Nephron (organoid): ENCODE measurements around the gene ANO4.

Experiments used
- H3K27ac Mint-ChIP-seq, 3 experiments: 2 replicates each; pipeline ENCODE4 v1.8.0; 2020; ENCODE audit warnings: mixed read lengths in 3 of 3, mild to moderate bottlenecking in 2 of 3, moderate library complexity in 1 of 3
- H3K27me3 Mint-ChIP-seq: 2 replicates; pipeline ENCODE4 v1.8.0; 2021; ENCODE audit warnings: low read depth, mild to moderate bottlenecking, moderate library complexity, mixed read lengths
- H3K36me3 Mint-ChIP-seq: 2 replicates; pipeline ENCODE4 v1.8.0; 2020; ENCODE audit warnings: low read depth, mixed read lengths
- H3K4me1 Mint-ChIP-seq: 2 replicates; pipeline ENCODE4 v1.8.0; 2020; ENCODE audit warnings: mixed read lengths
- H3K4me3 Mint-ChIP-seq, 3 experiments: 2 replicates each; pipeline ENCODE4 v1.8.0; 2020; ENCODE audit warnings: mild to moderate bottlenecking in 3 of 3, mixed read lengths in 3 of 3, moderate library complexity in 2 of 3
- H3K9me3 Mint-ChIP-seq: 2 replicates; pipeline ENCODE4 v1.8.0; 2020; ENCODE audit warnings: mixed read lengths
- TF ChIP-seq, protein P1 (sequence below), 3 experiments: fragments of 200-600 bp; sonication (generic); IDR thresholded peaks; one replicate each; pipeline ENCODE4 v1.5.0; 2021; ENCODE audit warnings: antibody characterized with exemption in 3 of 3; ENCODE audit not compliant: unreplicated experiment in 3 of 3

Gene ANO4

DNA sequence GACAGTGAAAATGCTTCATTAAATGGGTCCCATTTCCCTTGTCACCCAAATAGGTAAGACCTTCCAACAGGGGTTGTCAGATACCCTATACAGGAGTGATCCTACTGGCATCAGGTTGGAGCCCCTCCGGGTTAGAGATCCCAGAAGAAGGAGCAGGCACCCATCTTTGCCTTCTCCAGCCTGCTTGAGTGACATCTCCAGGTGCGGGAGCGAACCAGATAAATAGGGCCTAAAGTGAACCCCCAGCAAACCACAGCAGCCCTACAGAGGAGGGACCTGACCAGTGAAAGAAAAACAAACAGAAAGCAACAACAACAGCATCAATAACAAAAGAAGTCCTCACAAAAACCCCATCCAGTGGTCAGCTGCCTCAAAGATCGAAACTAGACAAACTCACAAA is 233.2 kb downstream of the ANO4 start:
- TF ChIP-seq, protein P1, sequence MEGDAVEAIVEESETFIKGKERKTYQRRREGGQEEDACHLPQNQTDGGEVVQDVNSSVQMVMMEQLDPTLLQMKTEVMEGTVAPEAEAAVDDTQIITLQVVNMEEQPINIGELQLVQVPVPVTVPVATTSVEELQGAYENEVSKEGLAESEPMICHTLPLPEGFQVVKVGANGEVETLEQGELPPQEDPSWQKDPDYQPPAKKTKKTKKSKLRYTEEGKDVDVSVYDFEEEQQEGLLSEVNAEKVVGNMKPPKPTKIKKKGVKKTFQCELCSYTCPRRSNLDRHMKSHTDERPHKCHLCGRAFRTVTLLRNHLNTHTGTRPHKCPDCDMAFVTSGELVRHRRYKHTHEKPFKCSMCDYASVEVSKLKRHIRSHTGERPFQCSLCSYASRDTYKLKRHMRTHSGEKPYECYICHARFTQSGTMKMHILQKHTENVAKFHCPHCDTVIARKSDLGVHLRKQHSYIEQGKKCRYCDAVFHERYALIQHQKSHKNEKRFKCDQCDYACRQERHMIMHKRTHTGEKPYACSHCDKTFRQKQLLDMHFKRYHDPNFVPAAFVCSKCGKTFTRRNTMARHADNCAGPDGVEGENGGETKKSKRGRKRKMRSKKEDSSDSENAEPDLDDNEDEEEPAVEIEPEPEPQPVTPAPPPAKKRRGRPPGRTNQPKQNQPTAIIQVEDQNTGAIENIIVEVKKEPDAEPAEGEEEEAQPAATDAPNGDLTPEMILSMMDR (IDR thresholded peaks at IDR 0.05; ENCODE audit: unreplicated experiment in 3 of 3): no peak
- Mint-ChIP-seq H3K27ac (no peak overlapping the region), H3K36me3 (no peaks in the 10 kb centered on the region), H3K4me3 (no peak overlapping the region), H3K27me3 (peaks cover 4% of the 10 kb centered on the region), H3K9me3 (peaks cover 43% of the 10 kb centered on the region), H3K4me1 (no peaks in the 10 kb centered on the region)

DNA sequence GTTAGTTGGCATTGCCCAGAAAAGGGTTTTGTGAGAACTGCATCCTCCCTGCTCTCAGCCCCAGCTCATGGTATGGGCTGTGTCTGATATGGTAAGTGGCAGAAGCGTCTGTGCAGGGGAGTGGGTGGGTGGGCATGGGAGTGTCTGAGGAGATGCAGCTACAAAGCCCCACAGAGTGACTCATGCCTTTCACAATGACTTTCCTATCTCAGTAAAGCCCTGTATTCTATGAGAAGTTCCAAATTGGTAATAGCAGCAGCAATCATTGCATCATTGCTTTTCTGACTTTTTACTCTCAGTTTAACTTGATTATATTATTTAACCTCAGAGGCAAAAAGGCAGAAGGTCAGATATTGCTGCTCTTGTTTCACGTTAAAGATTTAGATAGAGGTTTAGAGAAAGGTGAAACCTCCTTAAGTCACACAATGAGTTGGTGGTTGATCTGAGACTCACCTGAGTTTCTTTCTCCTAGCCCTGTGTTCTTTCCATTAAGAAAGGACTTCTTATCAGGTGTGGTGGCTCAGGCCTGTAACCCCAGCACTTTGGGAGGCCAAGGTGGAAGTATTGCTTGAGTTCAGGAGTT is 243.8 kb downstream of the ANO4 start:
- Mint-ChIP-seq H3K9me3 (peaks cover 6% of the 10 kb centered on the region), H3K4me3 (no peak overlapping the region), H3K36me3 (no peaks in the 10 kb centered on the region), H3K27ac (no peak overlapping the region), H3K4me1 (no peaks in the 10 kb centered on the region), H3K27me3 (no peaks in the 10 kb centered on the region)
- TF ChIP-seq, protein P1 (IDR thresholded peaks at IDR 0.05; ENCODE audit: unreplicated experiment in 3 of 3): no peak

DNA sequence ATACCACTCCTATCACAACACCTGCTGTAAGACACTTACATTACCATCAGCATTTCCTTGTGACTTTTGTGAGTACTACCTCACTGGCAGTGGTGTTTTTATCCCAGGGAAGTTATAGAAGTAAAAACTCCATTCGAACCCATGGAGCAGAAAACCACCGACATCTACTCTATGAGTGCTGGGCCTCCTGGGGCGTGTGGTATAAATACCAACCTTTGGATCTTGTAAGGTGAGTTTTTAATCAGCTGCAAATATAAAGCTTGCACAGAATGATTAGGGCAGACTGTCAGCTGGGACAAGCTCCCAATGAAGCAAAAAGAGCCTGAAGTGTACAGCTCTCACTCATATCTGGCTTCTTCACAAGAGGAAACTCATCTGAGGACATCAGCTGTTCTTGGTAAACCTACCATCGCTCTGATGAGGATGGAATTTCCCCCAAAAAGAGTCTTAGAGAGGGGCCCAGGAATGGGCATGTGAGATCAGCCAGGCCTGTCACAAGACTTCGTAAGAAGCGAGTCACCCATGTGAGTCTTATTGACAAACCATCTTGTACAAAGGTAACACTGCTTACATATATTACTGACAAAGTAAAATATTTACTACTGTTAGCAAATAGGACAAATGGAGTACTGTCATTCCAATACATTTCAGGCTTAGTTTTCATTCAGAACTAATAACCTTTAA is 245.4 kb downstream of the ANO4 start:
- Mint-ChIP-seq H3K4me3 (no peak overlapping the region), H3K9me3 (no peaks in the 10 kb centered on the region), H3K27ac (peak overlapping the region in 1 of 3 experiments; percentile 69), H3K36me3 (no peaks in the 10 kb centered on the region), H3K4me1 (peaks cover 5% of the 10 kb centered on the region), H3K27me3 (no peaks in the 10 kb centered on the region)
- TF ChIP-seq, protein P1 (IDR thresholded peaks at IDR 0.05; ENCODE audit: unreplicated experiment in 3 of 3): no peak

DNA sequence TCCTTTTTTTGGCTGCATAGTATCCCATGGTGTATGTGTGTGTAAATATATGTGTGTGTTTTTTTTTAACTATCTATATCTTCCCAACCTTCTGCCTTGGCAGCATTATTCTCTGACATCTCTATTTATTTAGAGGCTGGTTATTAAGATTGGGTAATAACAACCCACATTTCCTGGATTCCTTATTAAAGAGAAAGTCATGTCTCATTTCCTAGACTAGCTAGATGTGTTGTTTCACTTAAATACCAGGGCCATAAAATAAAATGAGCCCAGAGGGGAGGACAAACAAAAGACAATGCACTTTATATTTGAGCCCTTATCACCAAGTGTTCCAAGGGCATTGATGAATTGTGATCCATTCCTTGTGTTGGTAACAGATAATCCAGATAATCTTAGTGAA is 246.4 kb downstream of the ANO4 start:
- Mint-ChIP-seq H3K4me3 (no peak overlapping the region), H3K27me3 (no peaks in the 10 kb centered on the region), H3K4me1 (peaks cover 8% of the 10 kb centered on the region), H3K9me3 (no peaks in the 10 kb centered on the region), H3K27ac (no peak overlapping the region), H3K36me3 (no peaks in the 10 kb centered on the region)
- TF ChIP-seq, protein P1 (IDR thresholded peaks at IDR 0.05; ENCODE audit: unreplicated experiment in 3 of 3): no peak

DNA sequence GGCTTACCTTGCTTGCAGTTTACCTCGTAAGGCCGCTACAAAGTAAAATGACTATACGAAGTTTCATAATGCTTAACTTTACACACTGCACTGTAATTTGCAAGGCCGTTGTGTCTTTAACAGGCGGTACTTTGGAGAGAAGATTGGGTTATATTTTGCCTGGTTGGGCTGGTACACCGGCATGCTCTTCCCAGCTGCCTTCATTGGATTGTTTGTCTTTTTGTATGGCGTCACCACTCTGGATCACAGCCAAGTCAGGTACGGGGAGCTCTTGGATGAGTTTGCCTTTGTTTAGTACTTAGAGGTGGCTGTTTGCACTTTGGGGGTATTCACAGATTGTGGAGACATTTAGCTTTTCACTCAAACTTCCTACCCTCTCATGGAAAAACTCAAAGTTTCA is 247.6 kb downstream of the ANO4 start:
- H3K4me3 Mint-ChIP-seq: no peak overlapping the region
- H3K4me1 Mint-ChIP-seq: peaks cover 9% of the 10 kb centered on the region
- TF ChIP-seq, protein P1 (IDR thresholded peaks at IDR 0.05; ENCODE audit: unreplicated experiment in 3 of 3): no peak
- H3K9me3 Mint-ChIP-seq: no peaks in the 10 kb centered on the region
- no peaks in the 10 kb centered on the region for H3K36me3 Mint-ChIP-seq
- H3K27ac Mint-ChIP-seq: no peak overlapping the region
- no peaks in the 10 kb centered on the region for H3K27me3 Mint-ChIP-seq
